Measurements from ENCODE around the gene NRBF2. TPM values are rescaled to one million over a fixed set of nuclear protein-coding genes. Genes with fewer than 3 reads are reported as not detected.

The NRBF2 gene
- total and polyA plus RNA-seq, 9 of the 15 experiments (the other 6 are each of a cell fraction or from before 2014, with no cell fraction given): 20.8 to 52.1 (median 30.5) TPM

DNA sequence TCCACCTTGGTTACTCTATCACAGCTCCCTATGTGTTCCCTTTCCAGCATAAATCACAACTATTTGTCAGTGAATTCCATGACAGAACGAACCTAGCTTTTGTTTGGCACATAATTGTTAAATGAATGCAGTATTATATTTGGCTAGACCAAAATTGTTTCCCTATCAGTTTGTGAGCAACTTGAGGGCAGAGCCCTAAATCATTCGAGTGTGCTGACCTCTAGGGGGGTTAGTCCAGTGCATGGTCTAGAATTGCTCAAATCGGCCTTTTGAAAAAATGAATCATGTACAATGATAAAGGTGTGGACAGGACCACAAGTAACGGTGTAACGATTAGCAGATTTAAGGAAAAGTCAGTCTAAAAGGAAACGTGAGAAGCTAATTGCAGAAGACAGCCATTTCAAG, 475 bp upstream of the NRBF2 start (continued):
- TF ChIP-seq ETS1 (conservative IDR thresholded peaks at IDR 0.05; ENCODE audit: control insufficient read depth, low read depth, low read length) (no peak), EZH2 (IDR thresholded peaks at IDR 0.05; ENCODE audit: borderline replicate concordance, low read depth, low read length) (no peak), PML (IDR thresholded peaks at IDR 0.05; ENCODE audit: low read length) (no peak), ZNF224 (CRISPR knock-in tag; IDR thresholded peaks at IDR 0.05) (no peak), KLF16 (IDR thresholded peaks at IDR 0.05) (no peak), SPI1 (IDR thresholded peaks at IDR 0.05; ENCODE audit: borderline replicate concordance, low read depth, low read length) (no peak), ZNF311 (CRISPR knock-in tag; IDR thresholded peaks at IDR 0.05) (0 out of 2 replicates have a peak, but pooled peaks have one; percentile 27), SAFB (IDR thresholded peaks at IDR 0.05; ENCODE audit: borderline replicate concordance, low read depth, low read length) (no peak), ZNF639 (CRISPR knock-in tag; conservative IDR thresholded peaks at IDR 0.05 in 1 of 2, IDR thresholded peaks at IDR 0.05 in 1 of 2) (no peak; a peak in 1 of 4 replicates), RBM15 (IDR thresholded peaks at IDR 0.05; ENCODE audit: insufficient read depth, low read length) (no peak), ASH1L (IDR thresholded peaks at IDR 0.05; ENCODE audit: borderline replicate concordance, low read depth, partially characterized antibody) (peak; percentile 54), SREBF2 (CRISPR knock-in tag; IDR thresholded peaks at IDR 0.05) (0 out of 2 replicates have a peak, but pooled peaks have one; percentile 34), PHB2 (IDR thresholded peaks at IDR 0.05; ENCODE audit: low read depth) (no peak), PTTG1 (tag; IDR thresholded peaks at IDR 0.05; ENCODE audit: low read depth) (peak; percentile 69; the same call in 1 of the 2 replicates), TRIM28 (IDR thresholded peaks at IDR 0.05) (peak; percentile 74), MYNN (IDR thresholded peaks at IDR 0.05) (no peak), MYNN (CRISPR knock-in tag; IDR thresholded peaks at IDR 0.05) (no peak)
- TF ChIP-seq, protein P1, sequence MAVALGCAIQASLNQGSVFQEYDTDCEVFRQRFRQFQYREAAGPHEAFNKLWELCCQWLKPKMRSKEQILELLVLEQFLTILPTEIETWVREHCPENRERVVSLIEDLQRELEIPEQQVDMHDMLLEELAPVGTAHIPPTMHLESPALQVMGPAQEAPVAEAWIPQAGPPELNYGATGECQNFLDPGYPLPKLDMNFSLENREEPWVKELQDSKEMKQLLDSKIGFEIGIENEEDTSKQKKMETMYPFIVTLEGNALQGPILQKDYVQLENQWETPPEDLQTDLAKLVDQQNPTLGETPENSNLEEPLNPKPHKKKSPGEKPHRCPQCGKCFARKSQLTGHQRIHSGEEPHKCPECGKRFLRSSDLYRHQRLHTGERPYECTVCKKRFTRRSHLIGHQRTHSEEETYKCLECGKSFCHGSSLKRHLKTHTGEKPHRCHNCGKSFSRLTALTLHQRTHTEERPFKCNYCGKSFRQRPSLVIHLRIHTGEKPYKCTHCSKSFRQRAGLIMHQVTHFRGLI (CRISPR knock-in tag; IDR thresholded peaks at IDR 0.05): no peak
- TF ChIP-seq, protein P2, sequence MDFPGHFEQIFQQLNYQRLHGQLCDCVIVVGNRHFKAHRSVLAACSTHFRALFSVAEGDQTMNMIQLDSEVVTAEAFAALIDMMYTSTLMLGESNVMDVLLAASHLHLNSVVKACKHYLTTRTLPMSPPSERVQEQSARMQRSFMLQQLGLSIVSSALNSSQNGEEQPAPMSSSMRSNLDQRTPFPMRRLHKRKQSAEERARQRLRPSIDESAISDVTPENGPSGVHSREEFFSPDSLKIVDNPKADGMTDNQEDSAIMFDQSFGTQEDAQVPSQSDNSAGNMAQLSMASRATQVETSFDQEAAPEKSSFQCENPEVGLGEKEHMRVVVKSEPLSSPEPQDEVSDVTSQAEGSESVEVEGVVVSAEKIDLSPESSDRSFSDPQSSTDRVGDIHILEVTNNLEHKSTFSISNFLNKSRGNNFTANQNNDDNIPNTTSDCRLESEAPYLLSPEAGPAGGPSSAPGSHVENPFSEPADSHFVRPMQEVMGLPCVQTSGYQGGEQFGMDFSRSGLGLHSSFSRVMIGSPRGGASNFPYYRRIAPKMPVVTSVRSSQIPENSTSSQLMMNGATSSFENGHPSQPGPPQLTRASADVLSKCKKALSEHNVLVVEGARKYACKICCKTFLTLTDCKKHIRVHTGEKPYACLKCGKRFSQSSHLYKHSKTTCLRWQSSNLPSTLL (IDR thresholded peaks at IDR 0.05): no peak
- TF ChIP-seq, protein P3, sequence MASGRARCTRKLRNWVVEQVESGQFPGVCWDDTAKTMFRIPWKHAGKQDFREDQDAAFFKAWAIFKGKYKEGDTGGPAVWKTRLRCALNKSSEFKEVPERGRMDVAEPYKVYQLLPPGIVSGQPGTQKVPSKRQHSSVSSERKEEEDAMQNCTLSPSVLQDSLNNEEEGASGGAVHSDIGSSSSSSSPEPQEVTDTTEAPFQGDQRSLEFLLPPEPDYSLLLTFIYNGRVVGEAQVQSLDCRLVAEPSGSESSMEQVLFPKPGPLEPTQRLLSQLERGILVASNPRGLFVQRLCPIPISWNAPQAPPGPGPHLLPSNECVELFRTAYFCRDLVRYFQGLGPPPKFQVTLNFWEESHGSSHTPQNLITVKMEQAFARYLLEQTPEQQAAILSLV (tag; IDR thresholded peaks at IDR 0.05): peak; percentile 68; the same call in 1 of the 2 replicates
- TF ChIP-seq, protein P4, sequence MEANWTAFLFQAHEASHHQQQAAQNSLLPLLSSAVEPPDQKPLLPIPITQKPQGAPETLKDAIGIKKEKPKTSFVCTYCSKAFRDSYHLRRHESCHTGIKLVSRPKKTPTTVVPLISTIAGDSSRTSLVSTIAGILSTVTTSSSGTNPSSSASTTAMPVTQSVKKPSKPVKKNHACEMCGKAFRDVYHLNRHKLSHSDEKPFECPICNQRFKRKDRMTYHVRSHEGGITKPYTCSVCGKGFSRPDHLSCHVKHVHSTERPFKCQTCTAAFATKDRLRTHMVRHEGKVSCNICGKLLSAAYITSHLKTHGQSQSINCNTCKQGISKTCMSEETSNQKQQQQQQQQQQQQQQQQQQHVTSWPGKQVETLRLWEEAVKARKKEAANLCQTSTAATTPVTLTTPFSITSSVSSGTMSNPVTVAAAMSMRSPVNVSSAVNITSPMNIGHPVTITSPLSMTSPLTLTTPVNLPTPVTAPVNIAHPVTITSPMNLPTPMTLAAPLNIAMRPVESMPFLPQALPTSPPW (CRISPR knock-in tag; IDR thresholded peaks at IDR 0.05): no peak
